ENCODE measurements around the gene USP25.

The USP25 gene

GRCh38 chr21:15768045-15768601, 38.3 kb downstream of the USP25 start:
- Histone ChIP-seq H3K4me3 (replicated peaks; ENCODE audit: insufficient read depth, low read length) (no peak overlapping the region), H3K27me3 (ENCODE audit: insufficient read depth, poor library complexity, severe bottlenecking) (no peaks in the 10 kb centered on the region), H3K27ac (replicated peaks) (no peak overlapping the region)
- DNase-seq (ENCODE audit: low read depth in 1 of 2, low spot score in 1 of 2) = no peak
- TF ChIP-seq POLR2AphosphoS5 (IDR thresholded peaks at IDR 0.05; ENCODE audit: low read depth) (no peak), GABPA (IDR thresholded peaks at IDR 0.05; ENCODE audit: low read depth) (no peak), REST (IDR thresholded peaks at IDR 0.05; ENCODE audit: insufficient replicate concordance, low read depth) (no peak), SPI1 (IDR thresholded peaks at IDR 0.05; ENCODE audit: borderline replicate concordance, low read depth) (no peak), CTCF (IDR thresholded peaks at IDR 0.05; ENCODE audit: insufficient read depth, low read length) (no peak)

GRCh38 chr21:15768853-15769252, 39.1 kb downstream of the USP25 start:
- no peak for DNase-seq (ENCODE audit: low read depth in 1 of 2, low spot score in 1 of 2)

More at GRCh38 chr21:15768853-15769252, 39.1 kb downstream of the USP25 start:
- H3K4me3 ChIP-seq (replicated peaks; ENCODE audit: insufficient read depth, low read length) = no peak overlapping the region
- no peaks in the 10 kb centered on the region for H3K27me3 ChIP-seq (ENCODE audit: insufficient read depth, poor library complexity, severe bottlenecking)
- no peak for TF ChIP-seq GABPA (IDR thresholded peaks at IDR 0.05; ENCODE audit: low read depth)
- TF ChIP-seq POLR2AphosphoS5 (IDR thresholded peaks at IDR 0.05; ENCODE audit: low read depth) = no peak
- no peak for TF ChIP-seq REST (IDR thresholded peaks at IDR 0.05; ENCODE audit: insufficient replicate concordance, low read depth)
- no peak for TF ChIP-seq CTCF (IDR thresholded peaks at IDR 0.05; ENCODE audit: insufficient read depth, low read length)
- no peak for TF ChIP-seq SPI1 (IDR thresholded peaks at IDR 0.05; ENCODE audit: borderline replicate concordance, low read depth)
- no peak overlapping the region for H3K27ac ChIP-seq (replicated peaks)
